Upper lobe of left lung (tissue), 6 donors: Measurements from ENCODE around the gene TM4SF4. TPM values are rescaled to one million over a fixed set of nuclear protein-coding genes. Genes with fewer than 3 reads are reported as not detected.

Experiments used
- ATAC-seq, 2 donors: fragments of 200-7000 bp; cut with Tn5 transposase; one replicate each; pipeline ENCODE4 v1.9.1; 2022; ENCODE audit warnings: mild to moderate bottlenecking in 2 of 2, moderate library complexity in 2 of 2; ENCODE audit not compliant: low FRiP score in 2 of 2
- DNase-seq, 2 donors: peaks; one replicate each; pipeline ENCODE4 v3.0.0-alpha.2; 2019 to 2020
- H3K27ac ChIP-seq, 4 donors: fragments of 200-600 bp; sonication (generic); one replicate each; pipeline ENCODE4 v1.5.1; 2016 to 2019
- H3K27me3 ChIP-seq, 4 donors: fragments of 200-600 bp; sonication (generic); one replicate each; pipeline ENCODE4 v1.5.1; 2017 to 2019
- H3K36me3 ChIP-seq, 4 donors: fragments of 200-600 bp; sonication (generic); one replicate each; pipeline ENCODE4 v1.5.1; 2016 to 2019
- H3K4me1 ChIP-seq, 4 donors: fragments of 200-600 bp; sonication (generic); one replicate each; pipeline ENCODE4 v1.5.1; 2018 to 2019
- H3K4me3 ChIP-seq, 4 donors: fragments of 200-600 bp; sonication (generic); one replicate each; pipeline ENCODE4 v1.5.1; 2017 to 2019; ENCODE audit warnings: mild to moderate bottlenecking in 2 of 4, moderate library complexity in 1 of 4
- H3K9me3 ChIP-seq, 4 donors: fragments of 200-600 bp; sonication (generic); one replicate each; pipeline ENCODE4 v1.5.1; 2018 to 2019
- CTCF ChIP-seq, 6 experiments: fragments of 450-650 bp in 4 of 6; fragments of 200-600 bp in 2 of 6; sonication (generic) in 2 of 6; IDR thresholded peaks; one replicate each; pipeline ENCODE4 v1.5.1; 2016 to 2019; ENCODE audit warnings: antibody characterized with exemption in 6 of 6
- EP300 ChIP-seq, 4 donors: sonication (generic); formaldehyde crosslinking; IDR thresholded peaks; one replicate each; pipeline ENCODE4 v1.5.1; 2017; ENCODE audit warnings: antibody characterized with exemption in 4 of 4, control low read depth in 2 of 4
- POLR2A ChIP-seq, 4 donors: fragments of 450-650 bp; IDR thresholded peaks; one replicate each; pipeline ENCODE4 v1.5.1; 2016 to 2017; ENCODE audit warnings: antibody characterized with exemption in 4 of 4, mild to moderate bottlenecking in 2 of 4
- POLR2AphosphoS5 ChIP-seq, 2 donors: sonication (generic); formaldehyde crosslinking; IDR thresholded peaks; one replicate each; pipeline ENCODE4 v1.5.1; 2017; ENCODE audit warnings: antibody characterized with exemption in 2 of 2
- WGBS, 2 donors: methylation state at CpG; one replicate each; pipeline ENCODE4 v1.1.5; 2017 to 2018; 5-methylcytosine and 5-hydroxymethylcytosine counted together
- total RNA-seq, 6 donors: library from RNA; depleted of rRNA in 4 of 6; stranded (reverse); fragments of >200 nt in 4 of 6; gene quantifications; one replicate each; pipeline versions ENCODE4 v1.1.0 to v1.2.1, GENCODE V29; 2016 to 2021
- donor health status: DM: no; HTN: no; CAD: no; lungs with moderate emphysema.
- donor health status: DM: no; HTN: yes; CAD: no; lungs with severe emphysema.

TM4SF4 gene
- total RNA-seq, 6 donors from 2014 or later, result 1.8 to 2.5 (median 2.2) TPM; not detected in 2

GRCh38 chr3:149494022-149494758 is 19.7 kb downstream of the TM4SF4 start:
- H3K27ac ChIP-seq, result no peak overlapping the region
- TF ChIP-seq EP300 (IDR thresholded peaks at IDR 0.05) (no peak), CTCF (IDR thresholded peaks at IDR 0.05) (peak; percentile 51 to 81 (median 71)), POLR2A (IDR thresholded peaks at IDR 0.05) (no peak), POLR2AphosphoS5 (IDR thresholded peaks at IDR 0.05) (no peak)
- H3K4me3 ChIP-seq, result no peak overlapping the region
- no peaks in the 10 kb centered on the region for H3K36me3 ChIP-seq
- peak in 1 of 2 donors; percentile 68 for DNase-seq
- H3K27me3 ChIP-seq, result no peaks in the 10 kb centered on the region
- ATAC-seq, result peak; percentile 76 to 85
- H3K4me1 ChIP-seq, result peaks cover 0 to 5% (median 1%) of the 10 kb centered on the region in 4 donors
- no peaks in the 10 kb centered on the region for H3K9me3 ChIP-seq
- 33 to 38% methylated on average over 11 of the region's 11 CpGs for WGBS, 2 donors

- no peak for DNase-seq
- ATAC-seq, result peak in 1 of 2 donors; percentile 22
Measured at GRCh38 chr3:149494759-149495580, 20.5 kb downstream of the TM4SF4 start.

GRCh38 chr3:149495581-149496125 is 21.2 kb downstream of the TM4SF4 start:
- Histone ChIP-seq H3K9me3 (no peaks in the 10 kb centered on the region), H3K27ac (no peak overlapping the region), H3K36me3 (no peaks in the 10 kb centered on the region), H3K4me1 (no peaks in the 10 kb centered on the region), H3K27me3 (no peaks in the 10 kb centered on the region), H3K4me3 (no peak overlapping the region)
- ATAC-seq, result peak in 1 of 2 donors; percentile 22
- no peak for DNase-seq
- WGBS, 2 donors, result 84 to 92% methylated on average over 6 of the region's 6 CpGs
- TF ChIP-seq EP300 (IDR thresholded peaks at IDR 0.05) (no peak), CTCF (IDR thresholded peaks at IDR 0.05) (no peak), POLR2AphosphoS5 (IDR thresholded peaks at IDR 0.05) (no peak), POLR2A (IDR thresholded peaks at IDR 0.05) (no peak)

More at GRCh38 chr3:149494759-149495580, 20.5 kb downstream of the TM4SF4 start:
- no peaks in the 10 kb centered on the region for H3K27me3 ChIP-seq
- WGBS, 2 donors, result 70 to 78% methylated on average over 6 of the region's 6 CpGs
- H3K36me3 ChIP-seq, result no peaks in the 10 kb centered on the region
- TF ChIP-seq POLR2AphosphoS5 (IDR thresholded peaks at IDR 0.05) (no peak), CTCF (IDR thresholded peaks at IDR 0.05) (no peak), POLR2A (IDR thresholded peaks at IDR 0.05) (no peak), EP300 (IDR thresholded peaks at IDR 0.05) (no peak)
- H3K4me1 ChIP-seq, result no peaks in the 10 kb centered on the region
- H3K9me3 ChIP-seq, result no peaks in the 10 kb centered on the region
- H3K27ac ChIP-seq, result no peak overlapping the region
- no peak overlapping the region for H3K4me3 ChIP-seq

GRCh38 chr3:149496891-149497290 is 22.4 kb downstream of the TM4SF4 start:
- no peaks in the 10 kb centered on the region for H3K4me1 ChIP-seq
- ATAC-seq (no peak), DNase-seq (no peak)
- no peaks in the 10 kb centered on the region for H3K36me3 ChIP-seq
- H3K27ac ChIP-seq, result no peak overlapping the region
- TF ChIP-seq CTCF (IDR thresholded peaks at IDR 0.05), result no peak
- no peak for TF ChIP-seq POLR2A (IDR thresholded peaks at IDR 0.05)
- no peak for TF ChIP-seq EP300 (IDR thresholded peaks at IDR 0.05)
- no peak for TF ChIP-seq POLR2AphosphoS5 (IDR thresholded peaks at IDR 0.05)
- H3K4me3 ChIP-seq, result no peak overlapping the region
- 80 to 89% methylated on average over 4 of the region's 4 CpGs for WGBS, 2 donors
- H3K27me3 ChIP-seq, result no peaks in the 10 kb centered on the region
- no peaks in the 10 kb centered on the region for H3K9me3 ChIP-seq
